ENCODE results near the gene LMOD2. TPM values are rescaled to one million over a fixed set of nuclear protein-coding genes. Genes with fewer than 3 reads are reported as not detected.
A peak's percentile ranks its signal among the peaks of the same experiment; 100 is the strongest.

Gene LMOD2
- polyA plus RNA-seq, 2 of the 4 experiments (the other 2 are of a cell fraction) = not detected

- TF ChIP-seq ELK1 (IDR thresholded peaks at IDR 0.05; ENCODE audit: low read depth, low read length) (no peak), ZFP36 (IDR thresholded peaks at IDR 0.05; ENCODE audit: borderline replicate concordance, partially characterized antibody) (no peak), PBX3 (IDR thresholded peaks at IDR 0.05) (no peak), RARB (CRISPR knock-in tag; IDR thresholded peaks at IDR 0.05) (no peak), BHLHE40 (IDR thresholded peaks at IDR 0.05; ENCODE audit: low read depth, low read length) (no peak), HDAC2 (IDR thresholded peaks at IDR 0.05) (no peak), CTCF (IDR thresholded peaks at IDR 0.05) (no peak)
Measured at GRCh38 chr7:123640583-123640982, 15.1 kb upstream of the LMOD2 start (continued).

GRCh38 chr7:123641901-123642300 lies 13.8 kb upstream of the LMOD2 start:
- Histone ChIP-seq H3K4me3 (no peak overlapping the region), H3K9me3 (no peaks in the 10 kb centered on the region), H3K4me2 (no peak overlapping the region), H3K4me1 (no peaks in the 10 kb centered on the region), H3K27ac (no peak overlapping the region)
- 20% methylated on average over 5 of the region's 5 CpGs for WGBS (ENCODE audit: missing lambda C conversion rate)
- FAIRE-seq = no peak
- ATAC-seq = no peak
- ChIA-PET POLR2A (no interaction called here), CTCF (interaction anchor here (1.1 to 3.5 kb wide), 2 partner anchors 61 to 230 kb away, joined by 3 to 11 read pairs; no protein-coding TSS in a partner anchor)
- TF ChIP-seq ZNF302 (CRISPR knock-in tag; IDR thresholded peaks at IDR 0.05) = no peak
- no peak for TF ChIP-seq CEBPB (IDR thresholded peaks at IDR 0.05)
- TF ChIP-seq CHD4 (IDR thresholded peaks at IDR 0.05; ENCODE audit: borderline replicate concordance) = no peak
- no peak for TF ChIP-seq HOXB13 (CRISPR knock-in tag; IDR thresholded peaks at IDR 0.05; ENCODE audit: low read depth)
- TF ChIP-seq MAX (IDR thresholded peaks at IDR 0.05) = no peak
- TF ChIP-seq E2F6 (IDR thresholded peaks at IDR 0.05; ENCODE audit: borderline replicate concordance, low read depth) = no peak
- no peak for TF ChIP-seq KDM1A (IDR thresholded peaks at IDR 0.05; ENCODE audit: low read depth)
- TF ChIP-seq EP300 (IDR thresholded peaks at IDR 0.05) = no peak
- no peak for DNase-seq (ENCODE audit: low read depth in 1 of 2, low spot score in 1 of 2)

GRCh38 chr7:123643495-123644441 lies 11.9 kb upstream of the LMOD2 start:
- H3K27ac ChIP-seq = no peak overlapping the region
- 17% methylated on average over 6 of the region's 6 CpGs for WGBS (ENCODE audit: missing lambda C conversion rate)
- ChIA-PET POLR2A (interaction anchor here (0.5 kb wide), 1 partner anchor 8 kb away, joined by 3 read pairs; no protein-coding TSS in a partner anchor), CTCF (interaction anchor here (1.0 to 3.5 kb wide), 6 partner anchors 9 to 228 kb away, joined by 3 to 11 read pairs (median 3); no protein-coding TSS in a partner anchor)
- no peaks in the 10 kb centered on the region for H3K9me3 ChIP-seq
- no peak for TF ChIP-seq HES2 (IDR thresholded peaks at IDR 0.05)
- no peak for TF ChIP-seq ZC3H11A (IDR thresholded peaks at IDR 0.05)
- no peak for TF ChIP-seq NPAS2 (CRISPR knock-in tag; IDR thresholded peaks at IDR 0.05; ENCODE audit: borderline replicate concordance)
- no peak for TF ChIP-seq ELK1 (IDR thresholded peaks at IDR 0.05; ENCODE audit: low read depth, low read length)
- TF ChIP-seq RCOR1 (IDR thresholded peaks at IDR 0.05; ENCODE audit: low read depth, low read length) = no peak
- TF ChIP-seq TP53 (CRISPR knock-in tag; IDR thresholded peaks at IDR 0.05) = no peak
- TF ChIP-seq HOXA7 (CRISPR knock-in tag; IDR thresholded peaks at IDR 0.05) = no peak
- no peak for TF ChIP-seq HOXB5 (CRISPR knock-in tag; IDR thresholded peaks at IDR 0.05)
- no peak for TF ChIP-seq ATOH8 (CRISPR knock-in tag; IDR thresholded peaks at IDR 0.05; ENCODE audit: low read depth)
- TF ChIP-seq CHD4 (IDR thresholded peaks at IDR 0.05; ENCODE audit: borderline replicate concordance) = no peak
- H3K4me3 ChIP-seq = no peak overlapping the region
- H3K4me2 ChIP-seq = peak overlapping the region; percentile 31
- ATAC-seq = peak in 1 of 2 experiments; percentile 36; a peak in 3 of 6 replicates
- H3K4me1 ChIP-seq = no peaks in the 10 kb centered on the region
- no peak for FAIRE-seq
- DNase-seq (ENCODE audit: low read depth in 1 of 2, low spot score in 1 of 2) = peak in 1 of 2 experiments; percentile 13

Measured in A549 (cell line).